Measurements from ENCODE around the gene PLD5.
"Not testable (repeated sequence)": the region's sequence is repeated elsewhere in the genome, so short reads cannot be mapped to it uniquely, and the experiment has no call there.

The PLD5 gene

DNA sequence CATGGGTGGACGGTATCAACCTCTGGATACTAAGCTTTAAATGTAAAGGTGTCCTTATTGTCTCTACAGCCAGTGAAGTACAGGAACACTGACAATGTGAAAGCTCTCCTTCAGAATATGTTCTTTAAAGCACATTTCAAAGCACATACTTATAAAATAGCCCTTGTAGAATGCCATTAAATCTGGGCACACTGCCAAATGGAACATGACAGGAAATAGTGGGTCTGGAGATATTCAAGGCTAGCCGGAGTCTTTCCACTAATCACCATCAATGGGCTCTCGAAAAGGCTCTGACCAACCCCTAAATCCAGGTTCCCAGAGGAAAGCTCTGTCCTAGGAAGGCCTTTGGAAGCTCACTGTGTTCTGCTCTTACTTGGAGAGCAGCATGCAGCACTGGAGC, 46.6 kb downstream of the PLD5 start:
- DNase-seq, result no peak

DNA sequence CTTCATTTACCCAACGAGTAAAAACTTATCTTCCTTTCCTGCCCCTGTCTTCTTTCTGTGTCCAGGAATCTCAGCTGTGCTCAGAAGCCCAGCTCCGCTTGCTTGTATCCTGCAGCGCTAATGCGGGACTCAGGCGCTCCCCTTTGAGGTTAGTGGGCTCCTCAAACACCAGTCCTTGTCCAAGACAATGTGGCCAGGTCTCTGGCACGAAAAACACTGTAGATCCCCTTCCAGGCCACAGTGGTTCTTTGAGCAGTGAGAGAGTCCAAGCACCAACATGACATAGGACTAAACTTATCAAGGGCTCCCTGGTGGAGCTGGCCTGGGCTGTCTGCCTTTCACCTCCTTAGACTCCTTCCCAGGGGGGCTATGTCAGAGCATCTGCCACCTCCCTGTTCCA, 53.7 kb downstream of the PLD5 start:
- DNase-seq, result no peak

DNA sequence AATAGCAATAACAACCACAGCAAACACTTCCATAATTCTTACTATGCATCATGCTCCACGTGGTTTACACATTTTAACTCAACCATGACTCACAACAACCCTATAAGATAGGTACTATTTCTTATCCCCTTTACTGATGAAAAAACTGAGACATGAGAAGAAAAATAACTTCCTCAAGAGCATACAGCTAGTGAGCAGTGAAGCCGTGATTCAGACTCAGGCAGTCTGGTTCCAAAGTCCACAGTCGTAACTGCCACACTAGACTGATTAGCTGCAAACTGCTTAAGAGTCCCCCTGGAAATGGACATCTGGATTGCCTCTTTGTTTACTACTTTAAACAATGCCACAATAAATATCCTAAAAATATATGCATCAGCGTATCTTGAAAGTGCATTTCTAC, 55.7 kb downstream of the PLD5 start:
- DNase-seq, result no peak

DNA sequence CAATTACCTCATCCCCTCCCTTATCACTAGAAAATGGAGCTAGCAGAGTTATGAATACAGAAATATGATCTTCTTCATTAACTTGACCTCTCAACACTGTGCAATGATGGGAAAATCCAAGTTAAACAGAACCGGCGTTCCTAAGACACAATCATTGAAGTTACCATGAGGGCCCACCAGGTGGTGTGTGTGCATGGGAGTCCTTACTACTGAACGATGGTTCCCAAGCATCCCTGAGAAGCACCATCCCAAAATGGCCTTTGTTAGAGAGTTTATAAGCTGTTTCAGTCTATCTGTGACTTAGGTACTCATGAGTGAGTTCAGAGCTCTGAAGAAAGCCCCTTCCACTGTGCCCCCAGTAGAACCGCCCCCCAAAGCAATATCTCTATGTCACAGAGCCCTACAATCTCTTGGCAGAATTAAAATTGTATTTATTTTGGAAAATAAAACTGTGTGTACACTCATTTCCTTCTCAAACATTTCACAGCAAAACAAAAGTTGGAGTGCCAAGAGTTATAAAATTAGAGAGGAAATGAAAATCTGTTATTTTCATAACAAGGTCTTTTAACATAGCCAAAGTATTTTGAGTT, 56.8 kb downstream of the PLD5 start:
- peak; percentile 17 for DNase-seq

DNA sequence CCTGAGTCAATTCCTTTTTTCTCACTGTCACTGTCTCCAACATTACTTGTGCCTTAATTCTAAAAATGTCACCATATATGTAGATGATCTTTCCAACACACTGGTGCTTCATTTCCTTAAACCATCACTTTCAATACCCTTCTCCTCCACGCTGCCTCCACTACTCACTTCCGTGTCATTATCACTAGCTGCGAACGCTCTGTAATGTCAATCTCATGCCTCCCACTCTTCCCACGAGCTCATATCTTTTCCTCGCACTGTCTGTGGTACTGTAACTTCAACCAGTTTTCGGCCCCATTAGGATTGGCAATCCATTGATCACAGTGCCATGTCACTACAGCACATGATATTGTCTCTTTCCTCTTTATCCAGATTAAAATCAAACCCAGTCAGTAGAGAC, 61.6 kb downstream of the PLD5 start:
- no peak for DNase-seq

DNA sequence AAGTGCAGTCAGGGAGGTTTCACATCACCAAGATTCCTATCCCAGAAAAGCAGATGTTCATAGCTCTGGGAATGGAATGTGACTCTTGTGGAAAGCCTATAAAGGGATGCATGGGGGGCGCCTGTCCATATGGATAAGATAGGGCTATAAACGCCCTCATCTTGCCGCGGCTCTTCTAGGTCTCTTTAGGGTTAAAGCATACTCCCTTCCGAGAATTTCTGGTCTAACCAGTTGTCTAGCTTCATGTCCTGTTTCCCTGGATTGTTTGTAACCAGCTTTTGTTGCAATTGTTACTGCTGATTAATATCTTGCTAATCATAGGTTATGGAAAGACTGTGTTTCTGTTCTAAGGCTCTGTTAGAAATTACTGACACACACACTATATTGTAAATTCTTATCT, 64.8 kb downstream of the PLD5 start:
- DNase-seq, result not testable (repeated sequence)

DNA sequence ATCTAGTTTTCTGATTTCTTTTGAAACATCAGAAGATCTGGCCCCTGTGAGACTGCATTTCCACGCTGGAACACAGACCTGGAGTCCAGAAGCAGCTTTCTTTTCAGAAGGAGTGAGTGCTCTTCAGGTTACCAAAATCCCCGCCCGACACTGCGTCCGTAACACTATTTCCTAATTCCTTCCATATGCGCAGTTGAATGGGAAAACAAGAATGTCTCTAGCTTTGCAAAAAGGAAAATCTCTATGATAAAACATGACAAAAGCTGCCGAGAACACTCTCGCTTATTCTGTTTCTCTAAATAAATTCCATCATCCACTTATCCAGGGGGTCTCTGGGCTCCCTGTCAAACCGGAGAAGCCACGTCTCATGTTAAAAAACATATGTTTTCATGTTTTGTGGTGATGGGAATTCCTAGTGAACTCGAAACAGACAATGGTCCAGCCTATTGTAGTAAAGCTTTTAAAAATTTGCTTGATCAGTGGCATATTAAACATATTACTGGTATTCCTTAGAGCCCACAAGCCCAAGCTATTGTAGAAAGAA, 67.7 kb downstream of the PLD5 start:
- no peak for DNase-seq

DNA sequence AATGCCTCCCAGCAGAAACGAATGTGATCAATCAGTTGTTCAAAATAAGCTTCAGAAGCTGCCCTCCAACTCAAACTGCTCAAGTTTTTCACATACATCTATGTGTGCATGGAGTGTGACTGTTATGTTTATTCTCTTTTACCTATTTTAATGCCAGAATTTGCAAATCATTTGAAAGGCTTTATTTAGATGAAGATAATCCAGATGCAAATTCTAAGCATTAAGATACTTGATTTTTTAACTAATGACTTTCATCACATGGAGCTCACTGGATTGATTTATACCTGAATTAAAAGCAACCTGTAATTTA, 69.5 kb downstream of the PLD5 start:
- no peak for DNase-seq

DNA sequence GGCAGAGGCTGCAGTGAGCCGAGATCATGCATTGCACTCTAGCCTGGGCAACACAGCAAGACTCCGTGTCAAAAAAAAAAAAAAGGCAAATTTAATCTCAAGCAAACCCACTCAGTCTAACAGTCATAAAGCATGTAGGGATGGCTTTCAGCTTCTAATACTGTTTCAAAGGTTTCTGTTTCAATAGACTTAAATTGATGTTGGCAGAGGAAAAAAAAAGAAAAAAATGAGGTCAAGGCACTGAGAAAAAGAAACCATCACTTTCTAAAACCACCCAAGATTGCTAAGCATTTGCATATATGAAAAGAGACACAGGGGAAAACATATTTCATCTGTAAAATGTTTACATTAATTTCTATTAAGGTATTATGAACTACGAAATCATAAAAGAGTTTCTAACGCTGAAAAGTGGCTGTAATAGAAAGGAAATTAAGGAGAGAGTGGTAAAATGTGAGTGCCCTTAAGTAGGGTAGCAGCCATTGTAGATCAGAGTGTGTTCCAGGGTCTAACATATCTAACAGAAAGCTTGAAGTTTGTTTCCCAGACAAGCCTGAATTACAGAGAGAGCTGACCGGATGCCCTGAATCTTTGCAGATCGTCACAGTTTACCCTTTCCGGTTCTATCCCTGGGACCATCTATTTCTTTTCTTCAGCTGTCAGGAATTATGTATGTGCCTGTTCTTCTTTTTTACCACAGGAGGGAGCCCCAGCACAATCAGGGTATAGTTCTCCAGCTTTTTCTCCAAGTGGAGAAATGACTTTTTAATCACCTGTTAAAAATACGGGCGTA, 70.0 kb downstream of the PLD5 start:
- DNase-seq, result peak; percentile 40

DNA sequence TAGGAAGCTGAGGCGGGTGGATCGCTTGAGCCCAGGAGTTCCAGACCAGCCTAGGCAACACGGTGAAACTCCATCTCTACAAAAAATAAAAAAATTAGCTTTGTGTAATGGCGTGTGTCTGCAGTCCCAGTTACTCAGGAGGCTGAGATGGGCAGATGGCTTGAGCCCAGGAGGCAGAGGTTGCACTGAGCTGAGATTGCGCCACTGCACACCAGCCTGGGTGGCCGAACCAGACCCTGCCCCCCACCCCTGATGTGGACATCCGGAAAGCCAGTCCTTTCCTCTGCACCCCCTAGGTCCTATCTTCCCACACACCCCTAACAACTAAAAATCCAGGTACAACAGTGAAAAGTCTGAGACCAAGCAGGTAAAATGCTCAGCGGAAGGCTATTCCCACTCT, 71.9 kb downstream of the PLD5 start:
- DNase-seq, result no peak

DNA sequence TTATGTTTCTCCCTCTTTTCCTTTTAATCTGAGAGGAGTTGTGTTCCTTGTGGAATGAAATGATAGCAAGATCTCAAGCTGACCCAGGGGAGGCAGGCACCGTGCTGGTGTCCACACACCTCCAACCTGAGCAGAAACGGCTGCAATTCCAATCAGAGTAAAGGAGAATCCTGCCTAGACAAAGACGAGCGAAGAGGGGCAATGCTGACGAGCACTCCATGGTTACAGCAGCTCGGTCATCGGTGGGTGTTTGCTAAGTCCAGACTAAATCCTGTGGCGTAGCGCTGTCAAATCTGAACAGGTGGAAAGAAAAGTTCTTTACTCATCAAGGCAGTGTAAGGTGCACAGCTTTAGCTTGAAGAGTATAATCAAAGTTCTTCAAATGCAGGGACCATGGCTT, 74.8 kb downstream of the PLD5 start:
- no peak for DNase-seq

DNA sequence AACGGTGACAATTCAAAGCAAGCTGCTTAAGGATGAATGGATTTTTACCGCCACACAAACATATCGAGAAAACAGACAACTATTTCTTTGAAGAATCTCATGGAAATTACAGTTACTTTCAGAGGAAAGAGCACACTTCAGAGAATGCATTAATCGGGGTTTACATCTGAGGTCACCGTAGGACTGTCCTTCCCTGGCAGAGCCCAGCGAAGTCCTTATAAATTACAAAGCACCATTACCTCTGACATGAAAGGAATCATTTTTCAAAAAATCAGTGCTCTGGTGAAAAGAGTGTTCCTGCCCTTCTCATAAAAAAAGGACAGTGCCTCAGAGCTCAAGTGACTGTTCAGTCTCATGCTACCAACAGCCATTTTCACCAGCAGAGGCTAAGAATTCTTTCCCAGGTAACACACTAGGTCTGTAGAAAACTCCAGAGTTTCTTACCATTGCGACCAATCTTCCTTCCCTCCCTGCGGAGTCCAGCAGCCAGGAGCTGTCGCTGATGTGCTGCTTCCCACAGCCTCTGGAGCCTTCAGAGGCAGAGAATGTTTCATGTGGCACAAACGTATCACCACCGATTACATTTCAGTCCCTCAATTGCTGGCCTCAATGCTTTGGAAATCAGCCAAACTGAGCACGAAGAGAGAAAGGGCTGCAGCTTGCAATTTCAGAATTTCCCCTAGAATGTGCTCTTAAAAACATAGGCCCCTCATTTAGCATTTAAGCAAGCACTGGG, 75.4 kb downstream of the PLD5 start:
- no peak for DNase-seq

DNA sequence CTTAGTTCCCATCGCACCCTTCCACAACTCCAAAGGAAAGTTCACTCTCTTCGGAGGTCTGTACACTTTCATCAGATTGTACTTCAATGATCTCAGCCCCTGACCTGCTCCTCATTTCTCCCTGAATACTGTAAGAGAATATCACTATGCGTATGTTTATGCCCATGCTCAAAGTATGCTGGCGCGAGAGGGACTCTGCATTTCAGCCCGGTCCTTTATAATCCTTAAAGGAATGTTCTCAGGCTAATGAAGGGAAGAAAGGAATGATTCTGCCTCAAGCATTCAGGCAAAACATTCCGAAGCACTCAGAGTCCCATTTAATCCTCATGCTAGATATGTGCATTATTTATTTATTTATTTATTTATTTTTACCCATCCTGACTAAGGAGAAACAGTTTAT, 76.8 kb downstream of the PLD5 start:
- no peak for DNase-seq

DNA sequence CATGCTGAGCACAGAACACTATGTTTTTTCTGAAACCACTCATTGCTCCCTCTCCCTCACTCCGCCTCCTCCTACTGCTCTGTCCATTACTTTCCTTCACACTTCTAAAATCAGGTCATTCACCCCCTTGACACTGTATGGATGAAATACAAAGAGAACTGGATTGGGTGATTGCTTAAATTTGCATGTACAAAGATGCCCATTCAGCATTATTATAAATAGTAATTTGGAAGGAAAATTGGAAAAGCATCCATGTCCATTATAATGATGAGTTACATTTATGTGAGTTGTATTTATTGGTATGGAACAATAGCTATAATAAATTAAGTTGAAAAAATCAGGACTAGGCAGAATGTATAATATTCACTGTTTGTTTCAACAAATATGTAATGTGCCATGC, 83.7 kb downstream of the PLD5 start:
- no peak for DNase-seq

DNA sequence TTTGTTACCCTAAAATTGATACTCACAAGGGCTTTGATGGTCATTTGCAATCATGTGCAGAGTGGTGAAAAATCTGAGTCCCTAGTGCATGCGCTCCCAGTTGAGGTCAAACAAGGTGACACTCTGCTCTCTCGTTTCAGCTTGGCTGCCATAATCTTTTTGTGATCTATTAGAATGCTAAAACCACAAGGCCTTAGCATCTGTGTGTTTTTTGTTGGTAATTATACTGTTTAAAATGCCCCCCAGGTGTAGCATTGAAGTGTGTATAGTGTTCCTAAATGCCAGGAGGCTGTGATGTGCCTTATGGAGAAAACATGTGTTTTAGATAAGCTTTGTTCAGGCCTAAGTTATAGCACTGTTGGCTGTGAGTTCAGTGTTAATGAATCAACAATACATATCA, 89.3 kb downstream of the PLD5 start:
- no peak for DNase-seq

DNA sequence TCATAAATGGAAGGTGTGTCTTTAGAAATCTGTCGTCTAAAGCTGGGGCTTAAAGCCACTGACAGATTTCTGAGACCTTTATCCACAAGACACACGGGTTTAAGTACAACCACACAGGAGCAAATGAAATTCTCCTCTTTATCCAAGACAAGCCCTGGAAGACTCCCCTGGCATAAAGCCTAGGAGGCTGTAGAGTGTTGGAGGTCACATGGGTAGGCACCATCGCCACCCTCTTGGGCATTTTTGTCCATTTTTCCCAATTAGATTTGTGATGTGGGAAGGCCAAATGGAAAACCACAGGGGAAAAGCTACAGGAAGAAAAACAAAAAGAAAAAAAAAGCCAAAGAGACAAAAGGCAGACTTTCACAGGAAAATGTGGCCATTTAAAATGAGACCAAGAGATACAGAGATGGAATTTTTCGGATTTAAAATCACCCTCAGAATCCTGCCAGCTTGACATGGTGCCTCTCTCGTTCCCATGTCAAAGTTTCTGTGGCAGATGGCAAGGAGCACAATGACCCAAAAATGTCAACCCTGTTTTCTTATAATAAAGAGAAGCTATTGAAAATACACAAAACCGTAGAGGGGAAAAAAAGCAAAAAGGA, 91.9 kb downstream of the PLD5 start:
- DNase-seq, result no peak

DNA sequence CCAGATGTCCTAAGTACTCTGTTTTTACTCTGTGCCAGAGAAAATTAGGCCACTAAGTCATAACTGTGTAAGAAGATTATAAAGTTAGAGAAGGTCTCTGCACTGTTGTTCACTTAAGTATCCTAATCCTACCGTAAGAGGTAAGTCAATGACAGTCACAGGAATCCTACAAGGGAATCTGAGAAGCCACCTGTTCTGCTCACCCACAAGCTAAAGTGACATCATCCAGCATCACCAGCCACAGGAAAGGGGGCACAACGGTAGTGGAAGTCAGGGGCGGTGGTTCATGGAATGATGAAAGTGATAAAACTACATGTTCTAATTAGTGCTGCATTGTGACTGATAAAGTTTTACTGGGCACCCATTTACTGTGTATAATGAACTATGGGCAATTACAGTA, 92.7 kb downstream of the PLD5 start:
- DNase-seq, result no peak

DNA sequence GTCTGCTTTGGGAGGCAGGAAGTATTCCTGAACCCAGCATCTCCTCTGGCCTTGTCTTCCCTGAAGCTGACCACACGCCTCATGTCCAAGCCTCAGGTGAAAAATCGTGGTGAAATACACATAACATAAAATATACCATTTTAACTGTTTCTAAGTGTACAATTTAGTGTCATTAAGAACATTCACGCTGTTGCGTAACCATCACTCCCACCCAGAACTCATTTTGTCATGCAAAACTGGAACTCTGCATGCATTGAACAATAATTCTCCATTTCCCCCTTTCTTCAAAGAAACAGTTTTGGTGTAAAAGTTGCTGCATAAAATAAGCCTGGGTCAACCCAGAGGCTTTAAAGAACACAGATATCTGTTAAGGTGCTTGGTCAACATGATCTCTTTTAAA, 93.5 kb downstream of the PLD5 start:
- no peak for DNase-seq

DNA sequence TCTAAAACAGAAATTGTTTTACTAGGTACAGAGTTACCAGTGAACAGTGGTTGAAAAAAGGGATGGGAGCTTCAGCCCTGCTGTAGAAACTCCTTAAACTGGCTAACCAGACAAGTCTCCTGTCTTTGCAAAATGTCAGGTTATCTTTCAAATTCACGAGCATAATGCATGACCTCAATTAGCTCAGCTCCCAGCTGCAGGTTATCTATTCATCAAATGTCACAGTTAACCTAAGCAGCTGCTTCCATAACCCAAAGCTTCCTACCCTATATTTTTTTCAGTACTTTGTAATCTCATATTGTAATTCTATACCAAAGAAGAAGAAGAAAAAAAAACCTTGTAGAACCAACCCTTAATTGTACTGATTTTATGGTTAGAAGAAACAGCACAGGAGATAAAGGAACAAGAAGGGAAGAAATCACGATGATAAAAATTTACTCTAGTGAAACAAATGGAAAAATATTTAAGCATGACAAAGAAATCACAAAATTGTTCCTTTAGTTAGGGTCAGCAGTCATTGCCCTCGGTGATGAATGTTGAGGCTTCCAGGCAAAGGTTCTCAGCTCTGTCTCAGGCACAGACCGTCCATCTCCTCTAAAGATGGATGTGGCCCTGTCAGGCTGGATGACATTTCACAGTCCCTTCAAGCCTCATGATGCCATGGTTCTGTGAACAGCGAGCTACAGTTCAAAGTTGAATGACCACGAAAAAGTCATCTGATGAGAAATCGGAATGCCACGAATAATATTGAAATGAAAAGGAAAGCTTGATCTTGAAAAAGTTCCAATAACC, 95.9 kb downstream of the PLD5 start:
- no peak for DNase-seq

DNA sequence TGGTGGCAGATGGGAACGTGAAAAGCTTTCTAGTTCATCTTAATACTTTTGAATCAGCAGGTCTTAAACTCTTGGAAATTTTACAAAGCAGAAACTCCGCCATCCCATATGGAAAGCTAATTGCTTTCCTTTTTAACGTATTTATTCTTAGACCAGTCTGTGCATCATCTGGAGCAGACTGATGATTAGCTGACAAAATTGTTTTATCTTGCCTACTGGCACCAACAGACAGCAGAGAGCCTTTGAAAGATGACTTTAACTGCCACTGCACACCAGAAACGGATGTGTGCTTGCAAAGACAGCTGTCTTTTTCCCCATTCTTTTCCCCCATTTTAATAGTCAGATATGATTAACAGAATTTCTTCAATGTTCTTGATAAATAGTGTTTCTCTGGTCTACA, 97.0 kb downstream of the PLD5 start:
- no peak for DNase-seq

DNA sequence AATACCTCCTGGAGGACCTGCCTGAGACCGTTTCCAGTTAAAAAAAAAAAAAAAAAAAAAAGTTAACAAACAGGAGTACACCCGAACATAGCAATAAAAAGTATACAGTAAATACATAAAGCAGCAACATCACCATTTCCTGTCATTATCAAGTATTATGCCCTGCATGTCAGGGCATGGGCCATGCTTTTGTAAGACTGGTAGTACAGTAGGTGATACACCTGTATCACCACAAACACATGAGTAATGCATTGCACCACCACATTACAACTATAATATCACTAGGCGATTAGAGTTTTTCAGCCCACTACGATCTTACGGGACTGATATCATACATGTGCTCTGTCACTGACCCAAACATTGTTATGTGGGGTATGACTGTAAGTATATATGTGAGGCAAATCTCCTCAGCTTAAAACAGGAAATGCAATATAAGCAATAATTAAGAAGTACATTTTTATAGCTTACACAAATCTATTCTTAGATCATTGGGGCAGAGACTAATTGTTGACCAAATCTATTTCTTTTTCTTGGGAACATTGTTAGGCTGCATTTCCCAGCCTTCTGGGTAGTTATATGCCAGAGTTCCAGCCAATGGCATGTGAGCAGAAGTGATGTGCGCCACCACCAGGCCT, 98.1 kb downstream of the PLD5 start:
- DNase-seq, result no peak

DNA sequence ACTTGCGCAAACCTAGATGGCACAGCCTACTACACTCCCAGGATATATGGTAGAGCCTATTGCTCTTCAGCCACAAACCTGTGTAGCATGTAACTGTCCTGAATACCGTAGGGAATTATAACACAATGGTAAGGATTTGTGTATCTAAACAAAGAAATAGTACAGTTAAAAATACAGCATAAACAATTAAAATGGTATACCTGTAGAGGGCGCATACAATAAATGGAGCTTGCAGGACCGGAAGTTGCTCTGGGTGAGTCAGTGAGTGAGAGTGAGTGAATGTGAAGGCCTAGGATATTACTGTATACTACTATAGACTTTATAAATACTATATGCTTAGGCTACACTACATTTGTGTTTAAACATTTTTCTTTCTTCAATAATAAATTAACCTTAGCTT, 99.3 kb downstream of the PLD5 start:
- no peak for DNase-seq

DNA sequence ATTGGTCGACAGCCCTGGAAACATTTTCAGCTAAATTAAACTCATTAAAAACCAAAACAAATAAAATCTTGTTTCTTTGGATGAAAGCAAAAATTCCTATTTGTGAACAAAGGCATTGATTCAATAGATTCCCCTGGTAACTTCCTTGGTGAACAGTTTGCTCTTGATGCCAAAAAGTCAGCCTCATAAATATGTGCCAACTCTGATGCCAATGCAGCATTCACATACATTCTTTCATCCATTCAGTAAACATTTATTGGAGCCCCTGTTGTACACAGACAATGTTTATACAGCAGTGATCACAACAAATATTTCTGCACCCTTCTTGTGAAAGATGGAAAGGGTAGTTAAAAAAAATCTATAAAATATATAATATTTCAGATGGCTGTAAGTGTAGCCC, 107.8 kb downstream of the PLD5 start:
- no peak for DNase-seq
